Cardiac muscle cell (in vitro differentiated cells and primary cell): ENCODE data around the gene PFKFB2. TPM values are rescaled to one million over a fixed set of nuclear protein-coding genes. Genes with fewer than 3 reads are reported as not detected.

Experiments
- DNase-seq, 2 donors: peaks; one replicate each; pipeline versions ENCODE4 v3.0.0 to v3.0.0-alpha.2; 2010 to 2017; ENCODE audit warnings: low read depth in 1 of 2, low spot score in 1 of 2
- H3K27ac ChIP-seq: fragments of 200-600 bp; sonication (generic); 2 replicates; pipeline ENCODE4 v1.5.1; 2016
- H3K27me3 ChIP-seq: fragments of 200-600 bp; sonication (generic); 2 replicates; pipeline ENCODE4 v1.6.0; 2016; ENCODE audit warnings: control low read depth
- H3K36me3 ChIP-seq: fragments of 200-600 bp; sonication (generic); 2 replicates; pipeline ENCODE4 v1.5.1; 2016; ENCODE audit warnings: control low read depth
- H3K4me1 ChIP-seq: fragments of 200-600 bp; sonication (generic); 2 replicates; pipeline ENCODE4 v1.8.1; 2017; ENCODE audit warnings: low read depth, mild to moderate bottlenecking, mixed run types
- H3K4me3 ChIP-seq: fragments of 200-600 bp; sonication (generic); 2 replicates; pipeline ENCODE4 v1.5.1; 2016; ENCODE audit warnings: mild to moderate bottlenecking
- H3K9me3 ChIP-seq: fragments of 200-600 bp; sonication (generic); 2 replicates; pipeline ENCODE4 v1.5.1; 2017; ENCODE audit warnings: low read depth, mild to moderate bottlenecking, control low read depth
- polyA plus RNA-seq: library from polyadenylated mRNA; unstranded; fragments of >200 nt; fragmentation: Nextera tagmentation; extraction: Ambion mirVana; gene quantifications from 2 replicates; pipeline ENCODE4 v1.2.1, GENCODE V29; 2016
- total RNA-seq: library from RNA; depleted of rRNA; stranded (reverse); fragments of >200 nt; gene quantifications from 2 replicates; pipeline ENCODE4 v1.2.3, GENCODE V29; 2016
- TF ChIP-seq, protein P1 (sequence below): IDR thresholded peaks from 2 replicates; pipeline ENCODE4 v1.5.1; 2012; ENCODE audit warnings: low read depth, mild to moderate bottlenecking, low read length

PFKFB2 gene
- total RNA-seq (3.6 and 5.7 TPM in 2 replicates), polyA plus RNA-seq (3.6 and 6.0 TPM in 2 replicates)

DNA sequence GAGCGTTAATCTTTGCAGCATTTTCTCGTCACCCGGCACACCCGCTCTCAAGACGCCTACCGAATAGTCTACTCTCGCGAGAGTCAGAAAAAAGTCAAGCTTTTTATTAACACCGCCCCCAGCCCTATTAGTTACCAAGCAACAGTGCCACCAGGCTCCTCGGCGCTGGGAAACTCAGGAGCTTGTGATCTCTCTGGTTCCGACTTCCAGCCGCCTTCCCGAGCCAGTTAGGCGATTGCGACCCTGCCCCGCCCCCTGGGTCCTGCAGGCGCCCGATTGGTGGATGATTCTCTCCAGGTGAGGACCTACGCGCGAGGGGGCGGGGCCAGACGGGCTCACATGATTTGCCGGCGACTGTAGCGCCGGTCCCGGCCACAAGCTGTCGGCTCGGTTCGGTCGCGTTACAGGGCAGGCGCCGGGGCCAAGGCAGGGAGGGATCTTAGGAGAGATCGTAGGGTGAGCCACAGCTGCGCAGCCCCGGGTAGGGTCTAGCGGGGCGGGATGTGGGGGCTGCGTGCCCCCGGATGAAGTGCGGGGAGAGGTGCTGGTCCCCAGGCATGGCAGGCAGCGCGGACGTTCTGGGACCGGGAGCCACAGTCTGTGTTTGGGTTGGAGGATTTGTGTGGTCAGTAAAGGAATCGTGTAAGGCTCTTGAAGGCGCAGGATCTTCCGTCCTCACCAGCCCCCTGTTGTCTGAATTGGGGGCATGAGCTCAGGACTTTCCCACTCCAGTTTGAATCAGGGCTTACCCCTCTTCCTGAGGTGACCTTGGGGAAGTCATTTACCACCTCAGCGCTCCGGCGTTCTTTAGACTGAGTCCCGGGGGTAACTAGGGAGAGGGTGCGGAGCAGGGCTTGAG, at the start of gene PFKFB2:
Gene PFKFB2 (plus strand): TSS at position 365 of the 859 bp plus-strand sequence. CDS start 1,443 bp downstream, outside the sequence.
- TF ChIP-seq, protein P1, sequence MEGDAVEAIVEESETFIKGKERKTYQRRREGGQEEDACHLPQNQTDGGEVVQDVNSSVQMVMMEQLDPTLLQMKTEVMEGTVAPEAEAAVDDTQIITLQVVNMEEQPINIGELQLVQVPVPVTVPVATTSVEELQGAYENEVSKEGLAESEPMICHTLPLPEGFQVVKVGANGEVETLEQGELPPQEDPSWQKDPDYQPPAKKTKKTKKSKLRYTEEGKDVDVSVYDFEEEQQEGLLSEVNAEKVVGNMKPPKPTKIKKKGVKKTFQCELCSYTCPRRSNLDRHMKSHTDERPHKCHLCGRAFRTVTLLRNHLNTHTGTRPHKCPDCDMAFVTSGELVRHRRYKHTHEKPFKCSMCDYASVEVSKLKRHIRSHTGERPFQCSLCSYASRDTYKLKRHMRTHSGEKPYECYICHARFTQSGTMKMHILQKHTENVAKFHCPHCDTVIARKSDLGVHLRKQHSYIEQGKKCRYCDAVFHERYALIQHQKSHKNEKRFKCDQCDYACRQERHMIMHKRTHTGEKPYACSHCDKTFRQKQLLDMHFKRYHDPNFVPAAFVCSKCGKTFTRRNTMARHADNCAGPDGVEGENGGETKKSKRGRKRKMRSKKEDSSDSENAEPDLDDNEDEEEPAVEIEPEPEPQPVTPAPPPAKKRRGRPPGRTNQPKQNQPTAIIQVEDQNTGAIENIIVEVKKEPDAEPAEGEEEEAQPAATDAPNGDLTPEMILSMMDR: no peak
- no peaks in the 10 kb centered on the region for H3K9me3 ChIP-seq
- H3K4me1 ChIP-seq: peaks cover 11% of the 10 kb centered on the region
- peak within 1 kb of the TSS; percentile 89 for H3K27ac ChIP-seq
- H3K27me3 ChIP-seq: no peaks in the 10 kb centered on the region
- H3K4me3 ChIP-seq: peak within 1 kb of the TSS; percentile 58
- DNase-seq: peak; percentile 95 to 100
- H3K36me3 ChIP-seq: peaks cover 8% of the 10 kb centered on the region

DNA sequence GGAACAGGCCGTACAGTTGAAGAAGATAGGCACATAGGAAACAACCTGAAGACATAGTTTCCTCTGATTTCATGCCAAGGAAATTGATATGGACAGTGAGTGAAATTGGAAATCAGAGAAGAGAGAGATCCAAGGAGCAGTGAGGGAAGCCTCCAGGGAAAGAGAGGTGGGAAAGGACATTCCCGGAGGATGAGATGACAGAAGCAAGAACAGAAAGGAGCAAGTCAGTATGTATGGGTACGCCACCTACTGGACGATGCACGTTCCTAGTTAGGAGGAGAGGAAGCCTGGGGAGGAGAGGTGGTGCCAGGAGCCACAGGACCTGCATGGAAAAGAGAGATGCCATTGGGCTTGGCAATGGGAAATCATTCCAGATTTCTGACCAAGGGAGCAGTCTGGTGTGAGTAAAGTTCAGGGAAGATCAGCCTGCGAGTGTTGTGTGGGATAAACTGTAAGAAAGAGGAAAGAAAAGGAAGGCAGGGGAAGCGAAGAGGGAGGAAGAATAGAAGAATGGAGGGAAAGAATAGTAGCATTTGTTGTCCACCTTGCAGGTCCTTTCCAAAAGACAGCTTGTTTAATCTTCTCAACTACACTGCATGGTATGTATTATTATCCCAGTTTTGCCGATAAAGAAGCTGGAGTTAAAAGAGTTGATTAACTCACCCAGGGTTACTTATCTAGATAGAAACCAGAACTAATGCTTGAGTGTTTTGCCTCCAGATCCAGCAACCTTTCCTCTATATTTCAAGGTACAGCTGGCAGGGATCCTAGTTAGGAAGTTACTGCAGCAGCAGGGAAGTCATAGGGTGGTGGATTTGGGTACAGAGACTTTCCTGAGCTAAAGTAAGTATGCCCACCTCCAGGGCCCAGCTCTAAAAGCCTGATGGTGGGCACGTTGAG, 47.9 kb upstream of the PFKFB2 start:
- Histone ChIP-seq H3K27me3 (no peaks in the 10 kb centered on the region), H3K36me3 (no peaks in the 10 kb centered on the region), H3K4me1 (no peaks in the 10 kb centered on the region), H3K9me3 (no peaks in the 10 kb centered on the region), H3K4me3 (no peak overlapping the region), H3K27ac (no peak overlapping the region)
- peak; percentile 75 to 79 for DNase-seq
- TF ChIP-seq, protein P1: peak; percentile 88

DNA sequence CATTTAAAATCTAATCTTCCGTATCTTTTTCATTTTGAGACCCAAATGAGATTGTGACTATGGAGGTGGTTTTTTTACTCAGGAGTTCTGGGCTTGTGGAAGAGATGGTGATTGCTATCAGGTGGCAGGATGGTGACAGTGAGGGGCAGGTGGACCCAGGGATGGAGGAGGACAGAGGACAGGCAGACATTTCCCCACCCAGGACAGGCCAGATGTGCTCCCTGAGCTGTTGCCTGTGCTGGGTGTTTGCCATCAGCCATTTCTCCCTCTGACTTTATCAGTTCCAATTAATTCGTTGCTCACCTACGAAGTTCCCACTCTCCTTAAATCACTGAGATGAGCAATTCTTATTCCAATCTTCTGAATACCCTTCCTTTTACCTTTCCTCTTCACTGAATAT, 47.0 kb upstream of the PFKFB2 start:
- Histone ChIP-seq H3K27ac (no peak overlapping the region), H3K4me1 (no peaks in the 10 kb centered on the region), H3K27me3 (peaks cover 2% of the 10 kb centered on the region), H3K4me3 (no peak overlapping the region), H3K9me3 (no peaks in the 10 kb centered on the region), H3K36me3 (no peaks in the 10 kb centered on the region)
- no peak for DNase-seq
- TF ChIP-seq, protein P1: no peak

DNA sequence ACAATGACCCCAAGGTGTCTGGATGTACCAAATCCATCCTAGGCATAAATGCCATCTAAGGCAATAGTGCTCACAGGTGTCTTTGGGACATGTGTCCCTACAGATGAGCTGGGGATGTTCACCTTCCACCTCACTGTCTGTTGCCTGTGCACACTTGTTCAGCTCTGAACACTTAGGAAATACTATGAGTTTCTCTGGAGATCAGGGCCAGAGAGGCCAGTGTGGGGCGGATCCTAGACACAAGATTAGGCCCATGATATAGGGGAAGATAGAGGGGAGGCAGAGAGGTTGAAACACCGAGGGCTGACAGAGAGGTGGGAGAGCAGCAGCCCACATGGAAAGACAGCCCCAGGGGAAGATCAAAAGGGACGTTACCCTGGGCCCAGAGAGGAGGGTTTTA, 46.2 kb upstream of the PFKFB2 start:
- Histone ChIP-seq H3K4me3 (no peak overlapping the region), H3K27ac (no peak overlapping the region), H3K27me3 (peaks cover 4% of the 10 kb centered on the region), H3K36me3 (no peaks in the 10 kb centered on the region), H3K9me3 (no peaks in the 10 kb centered on the region), H3K4me1 (no peaks in the 10 kb centered on the region)
- DNase-seq: no peak
- TF ChIP-seq, protein P1: no peak

DNA sequence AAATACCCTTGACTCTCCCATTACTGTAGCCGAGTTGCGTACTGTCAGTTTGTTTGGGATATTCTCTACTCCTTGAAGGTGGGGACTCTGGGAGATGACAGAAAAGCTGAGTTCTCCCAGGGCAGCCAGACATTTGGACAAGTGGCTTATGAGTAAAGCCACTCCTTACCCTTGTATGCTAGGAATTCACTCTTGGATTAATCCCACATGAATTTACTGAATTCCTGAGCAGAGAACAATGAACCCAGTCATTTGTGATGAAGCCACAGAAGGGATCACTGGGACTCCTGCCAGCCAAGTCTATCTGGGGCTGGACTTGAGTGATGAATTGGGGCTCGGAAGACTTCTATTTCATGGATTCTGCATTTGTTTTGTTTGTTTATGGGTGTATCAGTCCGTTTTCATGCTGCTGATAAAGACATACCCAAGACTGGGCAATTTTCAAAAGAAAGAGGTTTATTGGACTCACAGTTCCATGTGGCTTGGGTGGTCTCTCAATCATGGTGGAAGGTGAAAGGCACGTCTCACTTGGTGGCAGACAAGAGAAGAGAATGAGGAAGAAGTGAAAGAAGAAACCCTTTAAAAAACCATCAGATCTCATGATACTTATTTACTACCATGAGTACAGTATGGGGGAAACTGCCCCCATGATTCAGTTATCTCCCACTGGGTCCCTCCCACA, 45.6 kb upstream of the PFKFB2 start:
- Histone ChIP-seq H3K36me3 (no peaks in the 10 kb centered on the region), H3K4me3 (no peak overlapping the region), H3K27ac (no peak overlapping the region), H3K27me3 (peaks cover 8% of the 10 kb centered on the region), H3K4me1 (no peaks in the 10 kb centered on the region), H3K9me3 (no peaks in the 10 kb centered on the region)
- TF ChIP-seq, protein P1: no peak
- DNase-seq: peak in 1 of 2 donors; percentile 98
